Measurements from ENCODE around the gene ACTL7A. TPM values are rescaled to one million over a fixed set of nuclear protein-coding genes. Genes with fewer than 3 reads are reported as not detected.
A peak's percentile ranks its signal among the peaks of the same experiment; 100 is the strongest.

Gene ACTL7A
- total RNA-seq, 5 donors from 2014 or later (not counting 1 experiment from before 2014, with no cell fraction given): not detected

DNA sequence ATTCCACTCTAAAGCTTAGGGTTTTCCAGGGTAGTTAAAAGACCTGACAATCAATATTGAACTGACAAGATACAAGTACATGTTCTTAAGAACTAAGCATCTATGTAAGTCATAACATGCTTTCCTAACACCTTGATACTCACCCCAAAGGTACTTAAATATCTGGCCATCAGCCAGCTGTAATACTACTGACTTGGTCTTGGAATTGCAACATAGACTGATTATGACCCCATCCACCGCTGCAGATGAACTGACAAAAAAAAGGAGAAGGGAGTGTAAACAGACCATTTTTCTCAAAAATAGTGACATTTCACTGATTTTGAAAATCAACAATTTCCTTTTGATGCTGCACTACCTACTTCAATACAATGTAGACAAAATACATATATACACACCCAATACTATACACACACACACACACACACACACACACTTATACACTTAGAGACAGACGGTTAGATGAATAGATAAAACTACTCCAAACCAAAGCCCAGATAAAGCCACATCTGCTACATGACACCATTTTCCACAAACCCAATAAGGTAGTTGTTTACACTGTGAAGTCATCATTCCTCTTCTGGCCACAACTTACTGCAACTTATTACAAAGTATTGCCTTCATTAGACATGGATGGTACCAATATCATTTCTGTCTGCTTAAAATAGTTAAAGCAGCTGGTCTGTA lies 41.5 kb downstream of the ACTL7A start:
- Mint-ChIP-seq H3K36me3 (peaks cover 71% of the 10 kb centered on the region), H3K4me3 (no peak overlapping the region), H3K9me3 (no peaks in the 10 kb centered on the region), H3K27me3 (no peaks in the 10 kb centered on the region), H3K4me1 (no peaks in the 10 kb centered on the region), H3K27ac (peak overlapping the region in 1 of 2 donors; percentile 1)
- no peaks in the 10 kb centered on the region for H3K4me1 ChIP-seq (ENCODE audit: control insufficient read depth in 1 of 2, extremely low read depth in 1 of 2, insufficient read depth in 2 of 2, low read length in 2 of 2)
- H3K27ac ChIP-seq (ENCODE audit: low read length): no peak overlapping the region
- no peak for ATAC-seq (replicated peaks in 1 of 4)
- WGBS (ENCODE audit: insufficient coverage): 100% methylated on average over 1 of the region's 2 CpGs
- ChIA-PET CTCF (no interaction called here), POLR2A (no interaction called here)
- DNase-seq: no peak
- no peaks in the 10 kb centered on the region for H3K27me3 ChIP-seq (replicated peaks in 1 of 2; ENCODE audit: control insufficient read depth in 2 of 2, extremely low read depth in 1 of 2, insufficient read depth in 2 of 2, low read length in 1 of 2)
- H3K4me3 ChIP-seq (ENCODE audit: control insufficient read depth in 1 of 2, extremely low read depth in 1 of 2, low read length in 1 of 2): no peak overlapping the region
- no peaks in the 10 kb centered on the region for H3K9me3 ChIP-seq
- H3K36me3 ChIP-seq (ENCODE audit: control insufficient read depth in 2 of 2, extremely low read depth in 1 of 2, insufficient read depth in 1 of 2, low read length in 1 of 2): peaks cover 3 to 77% of the 10 kb centered on the region in 2 donors

DNA sequence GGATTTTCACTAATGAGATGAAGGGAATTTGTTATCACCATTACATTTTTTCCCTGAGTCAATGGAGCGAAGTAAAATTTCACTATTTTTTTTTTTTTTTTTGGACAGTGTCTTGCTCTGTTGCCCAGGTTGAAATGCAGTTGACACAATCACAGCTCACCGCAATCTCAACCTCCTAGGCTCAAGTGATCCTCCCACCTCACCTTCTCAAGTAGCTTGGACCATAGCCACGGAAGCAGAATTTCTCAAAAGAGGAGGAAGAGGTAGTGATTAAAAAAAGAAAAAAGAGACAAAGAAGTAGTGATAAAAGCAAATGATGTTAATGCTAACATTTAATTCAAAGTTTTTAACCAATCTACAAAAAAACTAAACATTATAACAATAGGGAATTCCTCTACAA lies 42.1 kb downstream of the ACTL7A start:
- H3K27ac ChIP-seq (ENCODE audit: low read length): no peak overlapping the region
- no CpG with 5 or more reads among the region's 3 CpGs for WGBS (ENCODE audit: insufficient coverage)
- no peak overlapping the region for H3K27ac Mint-ChIP-seq
- DNase-seq (no peak), ATAC-seq (replicated peaks in 1 of 4) (no peak)
- H3K27me3 ChIP-seq (replicated peaks in 1 of 2; ENCODE audit: control insufficient read depth in 2 of 2, extremely low read depth in 1 of 2, insufficient read depth in 2 of 2, low read length in 1 of 2): no peaks in the 10 kb centered on the region
- peaks cover 74% of the 10 kb centered on the region for H3K36me3 Mint-ChIP-seq
- H3K4me1 ChIP-seq (ENCODE audit: control insufficient read depth in 1 of 2, extremely low read depth in 1 of 2, insufficient read depth in 2 of 2, low read length in 2 of 2): no peaks in the 10 kb centered on the region
- ChIA-PET POLR2A (no interaction called here), CTCF (no interaction called here)
- no peaks in the 10 kb centered on the region for H3K4me1 Mint-ChIP-seq
- no peak overlapping the region for H3K4me3 Mint-ChIP-seq
- peaks cover 3 to 80% of the 10 kb centered on the region in 2 donors for H3K36me3 ChIP-seq (ENCODE audit: control insufficient read depth in 2 of 2, extremely low read depth in 1 of 2, insufficient read depth in 1 of 2, low read length in 1 of 2)
- H3K9me3 ChIP-seq: no peaks in the 10 kb centered on the region
- no peak overlapping the region for H3K4me3 ChIP-seq (ENCODE audit: control insufficient read depth in 1 of 2, extremely low read depth in 1 of 2, low read length in 1 of 2)
- H3K27me3 Mint-ChIP-seq: no peaks in the 10 kb centered on the region
- H3K9me3 Mint-ChIP-seq: no peaks in the 10 kb centered on the region

DNA sequence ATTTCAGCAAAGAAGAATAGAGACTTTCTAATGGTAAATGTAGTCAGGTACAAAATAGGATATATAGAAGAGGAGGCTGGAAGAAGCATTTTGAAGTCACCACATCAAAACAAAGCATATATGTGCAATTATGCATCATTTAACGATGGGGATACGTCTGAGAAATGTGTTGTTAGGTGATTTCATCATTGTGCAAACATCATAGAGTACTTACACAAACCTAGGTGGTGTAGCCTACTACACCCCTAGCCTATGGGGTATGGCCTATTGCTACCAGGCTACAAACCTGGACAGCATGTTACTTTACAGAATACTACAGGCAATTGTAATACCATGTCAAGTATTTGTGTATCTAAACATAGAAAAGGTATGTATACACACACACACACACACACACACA lies 43.4 kb downstream of the ACTL7A start:
- ATAC-seq (replicated peaks in 1 of 4): no peak
- peaks cover 3 to 85% of the 10 kb centered on the region in 2 donors for H3K36me3 ChIP-seq (ENCODE audit: control insufficient read depth in 2 of 2, extremely low read depth in 1 of 2, insufficient read depth in 1 of 2, low read length in 1 of 2)
- no peaks in the 10 kb centered on the region for H3K27me3 Mint-ChIP-seq
- ChIA-PET POLR2A (no interaction called here), CTCF (no interaction called here)
- H3K27me3 ChIP-seq (replicated peaks in 1 of 2; ENCODE audit: control insufficient read depth in 2 of 2, extremely low read depth in 1 of 2, insufficient read depth in 2 of 2, low read length in 1 of 2): no peaks in the 10 kb centered on the region
- no peak overlapping the region for H3K27ac ChIP-seq (ENCODE audit: low read length)
- H3K9me3 ChIP-seq: no peaks in the 10 kb centered on the region
- no CpG with 5 or more reads among the region's 2 CpGs for WGBS (ENCODE audit: insufficient coverage)
- no peaks in the 10 kb centered on the region for H3K4me1 ChIP-seq (ENCODE audit: control insufficient read depth in 1 of 2, extremely low read depth in 1 of 2, insufficient read depth in 2 of 2, low read length in 2 of 2)
- H3K4me1 Mint-ChIP-seq: peaks cover 0 to 3% (median under 1%) of the 10 kb centered on the region in 3 donors
- no peak overlapping the region for H3K4me3 ChIP-seq (ENCODE audit: control insufficient read depth in 1 of 2, extremely low read depth in 1 of 2, low read length in 1 of 2)
- DNase-seq: no peak
- no peak overlapping the region for H3K4me3 Mint-ChIP-seq
- no peaks in the 10 kb centered on the region for H3K9me3 Mint-ChIP-seq
- H3K36me3 Mint-ChIP-seq: peaks cover 74% of the 10 kb centered on the region
- H3K27ac Mint-ChIP-seq: no peak overlapping the region

DNA sequence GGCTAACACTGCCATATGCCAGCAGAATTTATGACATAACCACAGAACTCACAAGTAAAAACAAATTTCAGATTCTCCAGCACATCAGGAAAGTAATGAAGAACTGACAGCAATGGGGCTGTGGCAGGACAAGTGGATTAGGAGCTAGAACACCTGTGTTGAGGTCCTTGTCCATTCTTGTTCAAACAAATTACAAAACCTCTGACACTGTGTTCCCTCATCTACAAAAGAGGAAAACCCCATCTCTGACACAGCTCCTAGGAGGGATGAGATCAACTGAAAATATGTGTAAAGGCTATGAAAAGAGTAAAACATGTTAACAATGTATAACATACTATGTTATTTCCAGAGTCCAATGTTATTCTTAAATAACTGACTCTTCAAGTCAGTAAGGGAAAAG lies 48.3 kb downstream of the ACTL7A start:
- POLR2A ChIA-PET: interaction anchor here in 1 of 2 donors (0.6 kb wide), 1 partner anchor 32 kb away, joined by 3 read pairs; no protein-coding TSS in a partner anchor
- CTCF ChIA-PET: no interaction called here
- Histone ChIP-seq H3K27me3 (replicated peaks in 1 of 2; ENCODE audit: control insufficient read depth in 2 of 2, extremely low read depth in 1 of 2, insufficient read depth in 2 of 2, low read length in 1 of 2) (no peaks in the 10 kb centered on the region), H3K27ac (ENCODE audit: low read length) (no peak overlapping the region), H3K9me3 (no peaks in the 10 kb centered on the region), H3K4me1 (ENCODE audit: control insufficient read depth in 1 of 2, extremely low read depth in 1 of 2, insufficient read depth in 2 of 2, low read length in 2 of 2) (peaks cover 3 to 13% of the 10 kb centered on the region in 2 experiments), H3K36me3 (ENCODE audit: control insufficient read depth in 2 of 2, extremely low read depth in 1 of 2, insufficient read depth in 1 of 2, low read length in 1 of 2) (peaks cover 0 to 63% of the 10 kb centered on the region in 2 donors), H3K4me3 (ENCODE audit: control insufficient read depth in 1 of 2, extremely low read depth in 1 of 2, low read length in 1 of 2) (no peak overlapping the region)
- DNase-seq (no peak), ATAC-seq (replicated peaks in 1 of 4) (no peak)
- no peaks in the 10 kb centered on the region for H3K9me3 Mint-ChIP-seq
- H3K27ac Mint-ChIP-seq: peak overlapping the region; percentile 89 to 90
- no peaks in the 10 kb centered on the region for H3K27me3 Mint-ChIP-seq
- H3K36me3 Mint-ChIP-seq: peaks cover 58% of the 10 kb centered on the region
- no peak overlapping the region for H3K4me3 Mint-ChIP-seq
- H3K4me1 Mint-ChIP-seq: peaks cover 18 to 27% (median 19%) of the 10 kb centered on the region in 3 donors

- ChIA-PET CTCF (no interaction called here), POLR2A (no interaction called here)
- Mint-ChIP-seq H3K4me3 (no peak overlapping the region), H3K4me1 (peaks cover 18 to 27% (median 19%) of the 10 kb centered on the region in 3 donors), H3K36me3 (peaks cover 60% of the 10 kb centered on the region), H3K9me3 (no peaks in the 10 kb centered on the region), H3K27me3 (no peaks in the 10 kb centered on the region), H3K27ac (peak overlapping the region; percentile 89 to 90)
- DNase-seq: no peak
- Histone ChIP-seq H3K36me3 (ENCODE audit: control insufficient read depth in 2 of 2, extremely low read depth in 1 of 2, insufficient read depth in 1 of 2, low read length in 1 of 2) (peaks cover 0 to 63% of the 10 kb centered on the region in 2 donors), H3K27ac (ENCODE audit: low read length) (peak overlapping the region; percentile 28), H3K4me3 (ENCODE audit: control insufficient read depth in 1 of 2, extremely low read depth in 1 of 2, low read length in 1 of 2) (no peak overlapping the region), H3K9me3 (no peaks in the 10 kb centered on the region), H3K27me3 (replicated peaks in 1 of 2; ENCODE audit: control insufficient read depth in 2 of 2, extremely low read depth in 1 of 2, insufficient read depth in 2 of 2, low read length in 1 of 2) (no peaks in the 10 kb centered on the region), H3K4me1 (ENCODE audit: control insufficient read depth in 1 of 2, extremely low read depth in 1 of 2, insufficient read depth in 2 of 2, low read length in 2 of 2) (peaks cover 3 to 13% of the 10 kb centered on the region in 2 experiments)
- WGBS (ENCODE audit: insufficient coverage): no CpG with 5 or more reads among the region's 2 CpGs
- no peak for ATAC-seq (replicated peaks in 1 of 4)
Measured at GRCh38 chr9:108910914-108911313, 48.8 kb downstream of the ACTL7A start.

- POLR2A ChIA-PET: interaction anchor here in 1 of 2 donors (0.7 kb wide), 1 partner anchor 18 kb away, joined by 4 read pairs; no protein-coding TSS in a partner anchor
- peak; percentile 27 to 90 (median 52) for ATAC-seq (replicated peaks in 1 of 4)
- peaks cover 0 to 58% of the 10 kb centered on the region in 2 donors for H3K36me3 ChIP-seq (ENCODE audit: control insufficient read depth in 2 of 2, extremely low read depth in 1 of 2, insufficient read depth in 1 of 2, low read length in 1 of 2)
Measured at GRCh38 chr9:108911820-108912219, 49.8 kb downstream of the ACTL7A start.

More at GRCh38 chr9:108911820-108912219, 49.8 kb downstream of the ACTL7A start:
- H3K27ac ChIP-seq (ENCODE audit: low read length): peak overlapping the region; percentile 29
- H3K27ac Mint-ChIP-seq: peak overlapping the region; percentile 89 to 90
- H3K4me3 Mint-ChIP-seq: no peak overlapping the region
- no peaks in the 10 kb centered on the region for H3K27me3 ChIP-seq (replicated peaks in 1 of 2; ENCODE audit: control insufficient read depth in 2 of 2, extremely low read depth in 1 of 2, insufficient read depth in 2 of 2, low read length in 1 of 2)
- H3K9me3 Mint-ChIP-seq: no peaks in the 10 kb centered on the region
- H3K27me3 Mint-ChIP-seq: no peaks in the 10 kb centered on the region
- CTCF ChIA-PET: interaction anchor here in 1 of 2 donors (0.5 kb wide), 1 partner anchor 378 kb away, joined by 3 read pairs; no protein-coding TSS in a partner anchor
- no peak overlapping the region for H3K4me3 ChIP-seq (ENCODE audit: control insufficient read depth in 1 of 2, extremely low read depth in 1 of 2, low read length in 1 of 2)
- H3K4me1 ChIP-seq (ENCODE audit: control insufficient read depth in 1 of 2, extremely low read depth in 1 of 2, insufficient read depth in 2 of 2, low read length in 2 of 2): peaks cover 3 to 13% of the 10 kb centered on the region in 2 experiments
- no CpG with 5 or more reads among the region's 1 CpG for WGBS (ENCODE audit: insufficient coverage)
- H3K36me3 Mint-ChIP-seq: peaks cover 60% of the 10 kb centered on the region
- H3K9me3 ChIP-seq: no peaks in the 10 kb centered on the region
- peak in 20 of 35 experiments; percentile 0 to 43 (median 18) for DNase-seq
- peaks cover 18 to 27% (median 19%) of the 10 kb centered on the region in 3 donors for H3K4me1 Mint-ChIP-seq
